Measurements from ENCODE around the gene FMN2.
"Not testable (repeated sequence)": the region's sequence is repeated elsewhere in the genome, so short reads cannot be mapped to it uniquely, and the experiment has no call there.

The FMN2 gene

GRCh38 chr1:240184682-240185081 lies 93.0 kb downstream of the FMN2 start:
- DNase-seq; intact Hi-C loops (cut with DNase I): not testable (repeated sequence)

GRCh38 chr1:240188139-240188538 lies 96.5 kb downstream of the FMN2 start:
- intact Hi-C loops (cut with DNase I) = no loop called here
- peak in 1 of 42 donors; percentile 22 for DNase-seq

DNA sequence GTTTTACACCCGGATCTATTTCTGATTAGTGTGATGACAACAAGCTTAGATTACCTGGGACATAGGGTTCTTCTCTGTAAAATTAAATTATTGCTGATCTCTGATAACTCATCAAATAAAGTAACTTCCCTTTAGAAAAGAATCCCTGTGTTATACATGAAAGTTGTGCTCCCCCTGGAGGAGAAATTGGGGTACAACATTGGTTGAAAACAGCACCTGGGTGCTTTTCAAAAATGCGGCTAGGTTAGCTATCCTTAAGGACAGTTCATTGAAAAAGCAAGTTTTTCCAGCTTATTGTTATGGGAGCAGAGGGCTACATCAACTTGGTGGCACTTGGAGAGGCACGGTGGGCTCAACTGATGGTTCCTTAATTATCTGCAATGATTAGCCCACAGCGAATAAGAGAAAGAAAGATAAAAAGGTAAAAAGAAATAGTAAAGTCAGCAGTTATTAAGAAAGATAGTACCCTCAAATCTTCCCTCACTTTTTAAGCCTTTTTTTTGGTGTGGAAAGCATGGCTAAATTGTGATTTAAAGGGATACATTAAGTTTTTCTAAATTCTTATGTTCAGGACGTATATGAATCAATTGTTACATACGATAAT lies 97.8 kb downstream of the FMN2 start:
- intact Hi-C loops (cut with DNase I) = no loop called here
- DNase-seq = peak in 17 of 42 donors; percentile 22 to 79 (median 44)

- peak in 6 of 42 donors; percentile 10 to 60 (median 24) for DNase-seq
- intact Hi-C loops (cut with DNase I) = no loop called here
Measured at GRCh38 chr1:240190881-240191401, 99.3 kb downstream of the FMN2 start.

GRCh38 chr1:240192851-240193250 lies 101.2 kb downstream of the FMN2 start:
- intact Hi-C loops (cut with DNase I) = no loop called here

GRCh38 chr1:240193679-240194078 lies 102.0 kb downstream of the FMN2 start:
- intact Hi-C loops (cut with DNase I) = no loop called here
- no peak for DNase-seq

More at GRCh38 chr1:240192851-240193250, 101.2 kb downstream of the FMN2 start:
- DNase-seq = no peak

DNA sequence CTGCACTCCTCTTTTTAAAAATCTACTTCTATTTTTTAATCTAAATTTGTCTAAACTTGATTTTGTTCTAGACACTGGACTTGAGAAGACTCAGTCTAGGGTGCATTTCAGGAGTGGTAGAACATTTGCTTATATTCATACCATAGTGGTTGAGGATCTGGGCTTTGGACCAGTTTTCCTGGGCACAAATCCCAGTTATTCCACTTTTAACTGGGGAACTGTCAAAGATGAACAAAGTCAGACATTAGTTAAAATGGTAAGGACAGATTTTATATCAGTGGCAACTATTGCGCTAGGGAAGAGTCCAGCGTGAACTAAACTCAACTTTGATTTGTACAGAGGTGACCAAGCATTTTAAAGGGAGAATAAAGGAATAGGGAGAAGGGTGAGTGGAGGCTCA lies 102.4 kb downstream of the FMN2 start:
- intact Hi-C loops (cut with DNase I) = no loop called here
- DNase-seq = no peak

GRCh38 chr1:240198376-240198775 lies 106.7 kb downstream of the FMN2 start:
- no peak for DNase-seq
- intact Hi-C loops (cut with DNase I) = no loop called here

- intact Hi-C loops (cut with DNase I) = no loop called here
- no peak for DNase-seq
Measured at GRCh38 chr1:240199758-240200645, 108.3 kb downstream of the FMN2 start.

DNA sequence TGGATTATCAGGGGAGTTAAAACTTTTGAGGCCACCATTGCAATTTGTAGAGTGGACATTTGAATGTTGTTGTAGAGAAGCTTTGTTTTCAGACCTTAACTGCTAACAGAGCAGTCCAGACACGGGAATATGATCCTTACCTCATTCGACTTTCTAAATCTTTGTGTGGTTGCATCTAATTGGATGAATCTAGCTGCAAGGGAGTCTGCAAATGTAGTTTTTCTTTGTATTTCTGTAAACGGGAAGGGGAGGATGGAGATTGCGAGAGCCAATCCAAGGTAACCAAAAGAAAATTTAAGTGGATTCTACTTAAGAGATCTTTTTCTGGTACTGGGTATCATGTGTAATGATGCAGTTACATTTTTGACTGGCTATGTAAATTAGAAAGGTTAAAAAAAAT lies 110.2 kb downstream of the FMN2 start:
- DNase-seq = no peak
- intact Hi-C loops (cut with DNase I) = no loop called here

- intact Hi-C loops (cut with DNase I) = no loop called here
- no peak for DNase-seq
Measured at GRCh38 chr1:240207073-240207709, 115.5 kb downstream of the FMN2 start.

DNA sequence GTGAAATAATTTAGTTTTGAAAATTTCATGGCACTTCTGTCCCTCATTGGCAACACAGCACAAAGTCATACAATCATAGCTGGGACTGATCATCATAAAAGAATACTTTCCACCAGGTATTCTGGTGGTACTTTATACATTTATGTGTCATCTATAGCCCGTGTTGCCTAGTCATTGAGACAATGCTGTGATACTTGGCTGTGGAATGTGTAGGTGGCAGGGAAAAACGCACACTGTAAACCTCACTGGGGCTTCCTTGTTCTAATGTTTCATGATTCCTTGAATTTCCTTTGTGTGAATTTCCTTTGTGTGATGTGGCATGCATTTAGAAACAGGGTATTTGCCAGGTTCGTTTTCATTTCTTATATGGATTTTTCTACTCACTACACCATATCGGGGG lies 118.3 kb downstream of the FMN2 start:
- intact Hi-C loops (cut with DNase I) = no loop called here
- no peak for DNase-seq

- no peak for DNase-seq
- intact Hi-C loops (cut with DNase I) = no loop called here
Measured at GRCh38 chr1:240212556-240212955, 120.9 kb downstream of the FMN2 start.

DNA sequence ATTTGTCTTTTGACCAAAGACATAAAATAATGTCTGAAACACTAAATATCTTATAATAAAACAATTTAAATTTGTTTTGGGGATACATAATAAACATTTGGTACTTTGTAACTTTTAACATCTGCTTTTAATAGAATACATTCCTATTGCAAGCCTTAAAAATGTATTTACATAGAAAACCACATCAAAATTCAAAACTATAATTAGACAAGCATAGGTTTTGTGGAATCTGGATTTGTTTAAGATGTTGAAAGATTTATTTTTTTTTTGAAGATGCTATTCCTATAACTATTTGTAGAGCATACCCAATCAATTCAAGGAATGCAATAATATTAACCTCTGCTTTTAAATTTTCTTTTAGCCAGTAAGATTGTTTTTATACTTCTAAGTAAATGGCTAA lies 125.7 kb downstream of the FMN2 start:
- DNase-seq = no peak
- intact Hi-C loops (cut with DNase I) = no loop called here

- DNase-seq = no peak
- intact Hi-C loops (cut with DNase I) = no loop called here
Measured at GRCh38 chr1:240219104-240219503, 127.4 kb downstream of the FMN2 start.

GRCh38 chr1:240226102-240226501 lies 134.4 kb downstream of the FMN2 start:
- no peak for DNase-seq
- intact Hi-C loops (cut with DNase I) = no loop called here

GRCh38 chr1:240230816-240231215 lies 139.1 kb downstream of the FMN2 start:
- peak in 3 of 42 donors; percentile 6 to 46 (median 7) for DNase-seq
- intact Hi-C loops (cut with DNase I) = no loop called here

GRCh38 chr1:240232530-240232929 lies 140.8 kb downstream of the FMN2 start:
- intact Hi-C loops (cut with DNase I) = no loop called here
- DNase-seq = no peak

DNA sequence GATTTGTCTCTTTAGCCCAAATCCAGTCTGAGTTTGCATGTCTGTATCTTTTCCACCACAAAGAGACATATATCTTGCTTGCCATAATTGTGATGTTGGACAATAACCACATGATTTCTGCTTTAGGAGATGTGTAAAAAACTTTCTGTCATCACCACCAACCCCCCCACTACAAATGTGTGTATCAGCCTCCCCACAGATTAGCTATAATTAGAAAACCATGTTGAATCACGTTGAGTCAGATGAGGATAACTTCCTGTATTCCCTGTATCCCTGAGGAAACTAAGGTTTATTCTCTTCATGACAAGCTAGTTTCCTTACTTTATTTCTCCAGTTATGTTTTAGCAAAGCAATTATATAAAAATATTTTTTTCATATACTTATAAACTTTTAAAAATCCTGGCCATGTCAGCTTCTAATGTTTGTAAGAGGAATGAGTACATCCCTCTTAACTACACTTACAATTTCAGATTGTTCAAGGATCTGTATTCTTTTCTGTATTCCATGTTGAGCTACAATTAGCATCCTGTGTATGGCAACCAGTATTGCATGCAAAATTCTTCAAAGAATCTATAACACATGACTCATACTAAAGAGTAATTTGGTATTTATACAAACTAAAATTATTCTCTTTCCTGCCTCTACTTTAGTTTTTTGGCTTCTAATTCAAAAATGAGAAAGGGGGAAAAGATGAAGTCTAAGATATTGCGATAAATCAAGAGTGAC lies 143.0 kb downstream of the FMN2 start:
- intact Hi-C loops (cut with DNase I) = no loop called here
- DNase-seq = no peak
